ENCODE measurements around the gene IQGAP3.

The IQGAP3 gene

DNA sequence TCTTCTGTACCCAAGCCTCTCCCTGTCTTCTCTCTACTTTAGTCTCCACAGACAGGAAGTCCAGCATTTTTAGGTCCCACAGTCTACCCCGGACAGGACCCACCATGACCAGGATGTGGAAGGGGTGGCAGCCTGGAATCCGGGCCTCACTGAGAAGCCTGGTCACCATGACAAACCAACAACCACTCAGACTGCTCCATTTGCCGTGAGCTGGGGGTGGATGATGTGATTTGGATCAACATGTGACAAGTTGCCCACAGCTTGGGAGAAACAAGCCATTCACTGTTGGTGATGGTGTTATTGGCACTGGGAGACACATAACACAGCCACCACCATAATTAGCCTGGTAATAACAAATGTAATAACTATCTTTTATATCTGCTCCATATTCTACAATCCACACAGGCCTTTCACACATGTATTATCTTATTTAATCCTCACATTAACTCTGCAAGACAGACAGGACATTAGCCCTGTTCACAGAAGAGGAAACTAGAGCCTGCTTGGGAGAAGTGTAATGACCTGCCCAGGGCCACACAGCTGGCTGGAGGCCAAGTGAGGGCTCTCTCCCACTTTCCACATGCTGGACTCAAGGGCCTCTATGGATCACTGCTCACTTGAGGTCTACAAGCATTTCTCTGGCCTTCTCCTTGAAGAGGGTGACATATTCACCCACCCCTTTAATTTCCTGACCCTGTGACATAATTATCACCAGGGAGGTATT, 94.7 kb downstream of the IQGAP3 start:
- no peak for DNase-seq

DNA sequence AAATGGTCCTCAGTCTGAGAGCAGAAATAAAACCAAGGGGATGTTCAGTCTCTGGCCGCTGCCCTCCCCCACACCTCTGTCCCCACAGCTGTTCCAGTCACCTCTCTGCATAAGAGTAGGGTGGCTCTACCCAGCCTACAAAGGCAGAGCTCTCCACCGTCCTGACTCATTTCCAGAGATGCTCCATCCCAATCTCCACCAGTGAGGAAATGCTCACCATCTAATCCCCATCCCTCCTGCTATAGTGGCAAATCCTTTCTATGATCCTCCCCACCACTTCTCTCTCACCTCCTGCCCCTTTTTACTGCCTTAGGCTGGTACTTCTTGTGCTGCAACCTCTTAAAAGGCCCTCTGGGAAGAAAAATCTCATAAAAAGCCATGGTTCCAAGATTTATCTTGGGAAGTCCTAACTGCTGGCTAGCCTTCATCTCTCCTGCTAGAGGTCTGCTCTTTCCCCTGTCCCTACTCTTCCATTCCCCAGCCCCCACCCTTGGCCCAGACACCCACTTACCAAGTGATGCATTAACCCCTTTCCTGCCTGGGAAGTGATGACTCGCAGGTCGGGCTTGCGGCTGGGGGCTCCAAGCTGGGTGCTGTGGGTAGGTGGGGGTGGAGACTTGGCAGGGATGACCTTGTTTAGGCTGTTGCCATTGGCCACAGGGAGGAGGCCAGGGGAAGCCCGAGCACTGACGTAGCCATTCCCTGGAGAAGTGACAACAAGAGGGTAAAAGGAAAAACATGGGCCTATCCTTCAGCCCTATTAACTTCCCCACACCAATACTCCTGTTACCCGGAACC, 95.7 kb downstream of the IQGAP3 start:
- no peak for DNase-seq

DNA sequence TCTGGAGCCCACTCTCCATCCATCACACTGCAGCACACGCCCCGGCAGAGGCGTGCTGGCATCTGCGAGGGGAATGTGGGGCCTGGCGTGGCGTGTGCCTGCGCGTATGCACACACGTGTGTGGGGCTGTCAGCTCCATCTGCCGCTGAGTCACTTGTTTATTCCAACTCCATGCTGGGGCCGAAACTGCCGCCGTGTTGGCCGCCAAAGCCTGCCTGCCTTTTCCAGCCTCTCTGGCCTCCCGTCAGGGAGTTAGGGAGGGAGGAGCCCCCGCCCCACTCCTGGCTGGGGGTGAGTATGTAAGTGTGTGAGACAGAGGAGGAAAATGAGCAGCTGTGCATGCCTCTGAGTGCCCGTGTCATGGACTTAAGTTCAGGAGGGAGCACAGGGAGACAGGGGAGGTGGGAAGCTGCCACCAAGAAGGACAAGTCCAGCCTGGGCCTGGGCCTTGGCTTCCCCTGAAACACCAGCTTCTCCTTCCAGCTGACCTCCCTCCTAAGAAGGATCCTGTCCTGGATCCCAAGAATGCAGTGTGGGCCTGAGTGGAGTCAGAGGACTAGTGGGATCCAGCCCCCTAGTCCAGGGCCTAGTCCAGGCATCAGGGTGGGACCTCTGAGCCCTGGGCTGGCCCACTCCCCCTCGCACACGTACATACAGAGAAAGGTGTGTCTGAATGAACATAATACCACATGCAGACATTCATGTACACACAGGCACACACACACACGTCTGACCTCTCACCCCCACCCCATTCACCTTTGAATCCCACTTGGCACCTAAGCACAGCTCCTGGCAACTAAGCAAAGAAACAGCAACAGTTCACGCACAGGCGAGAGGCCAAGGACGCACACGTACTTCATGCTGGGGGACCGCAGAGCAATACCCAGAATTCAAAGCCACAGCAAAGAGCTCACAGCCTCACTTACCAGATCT, 96.5 kb downstream of the IQGAP3 start:
- DNase-seq = no peak

Data from OCI-M1 (cell line).